Common myeloid progenitor, CD34-positive (primary cell): ENCODE data around the gene IFITM10.

Source experiments
- CTCF ChIA-PET: fragments of 350-600 bp; sonication (Branson Sonifier 250); formaldehyde crosslinking; loops from one replicate; lab custom pipeline; 2021; ENCODE audit warnings: antibody characterized with exemption; lab: Charles Lee
- POLR2A ChIA-PET: fragments of 350-600 bp; sonication (Branson Sonifier 250); formaldehyde crosslinking; loops from one replicate; lab custom pipeline; 2021; ENCODE audit warnings: antibody characterized with exemption; lab: Charles Lee
- DNase-seq, 3 donors: peaks; one replicate each; pipeline versions ENCODE4 v3.0.0 to v3.0.0-alpha.2; 2013
- H3K27ac ChIP-seq, 2 experiments: 1 replicate in 1 of 2; 2 replicates in 1 of 2; pipeline ENCODE4 v1.7.0; 2013; ENCODE audit warnings: inconsistent platforms in 2 of 2, low read length in 2 of 2, mild to moderate bottlenecking in 2 of 2, low read depth in 1 of 2, moderate library complexity in 1 of 2; ENCODE audit not compliant: severe bottlenecking in 2 of 2, insufficient read depth in 1 of 2, poor library complexity in 1 of 2
- H3K27me3 ChIP-seq, 5 experiments: replicated peaks in 2 of 5; 1 replicate in 3 of 5; 2 replicates in 2 of 5; pipeline versions ENCODE4 v1.6.1 to v1.7.0; 2013; ENCODE audit warnings: low read length in 4 of 5, mild to moderate bottlenecking in 2 of 5, moderate library complexity in 2 of 5, inconsistent platforms in 1 of 5; ENCODE audit not compliant: insufficient read depth in 5 of 5, control insufficient read depth in 4 of 5
- H3K36me3 ChIP-seq, 4 experiments: 1 replicate in 2 of 4; 2 replicates in 2 of 4; pipeline versions ENCODE4 v1.6.1 to v1.7.0; 2013; ENCODE audit warnings: low read length in 3 of 4, control low read depth in 1 of 4, mild to moderate bottlenecking in 1 of 4; ENCODE audit not compliant: control insufficient read depth in 4 of 4, insufficient read depth in 4 of 4
- H3K4me1 ChIP-seq, 4 experiments: 1 replicate in 3 of 4; 2 replicates in 1 of 4; pipeline versions ENCODE4 v1.6.1 to v1.7.1; 2013; ENCODE audit warnings: low read length in 3 of 4, mild to moderate bottlenecking in 3 of 4, control low read depth in 1 of 4, inconsistent platforms in 1 of 4, moderate library complexity in 1 of 4; ENCODE audit not compliant: control insufficient read depth in 4 of 4, insufficient read depth in 4 of 4; ENCODE audit errors: control extremely low read depth in 1 of 4
- H3K4me3 ChIP-seq, 7 experiments: 1 replicate in 4 of 7; 2 replicates in 3 of 7; pipeline versions ENCODE4 v1.5.1 to v1.7.0; 2013; ENCODE audit warnings: mild to moderate bottlenecking in 7 of 7, low read length in 6 of 7, moderate library complexity in 6 of 7, inconsistent platforms in 2 of 7, low read depth in 2 of 7, control low read depth in 1 of 7; ENCODE audit not compliant: insufficient read depth in 4 of 7, control insufficient read depth in 1 of 7; ENCODE audit errors: extremely low read depth in 1 of 7
- H3K9me3 ChIP-seq, 5 experiments: 1 replicate in 4 of 5; 2 replicates in 1 of 5; pipeline versions ENCODE4 v1.6.1 to v1.7.1; 2013; ENCODE audit warnings: low read length in 4 of 5, mild to moderate bottlenecking in 2 of 5, inconsistent platforms in 1 of 5, low read depth in 1 of 5, moderate library complexity in 1 of 5; ENCODE audit not compliant: control insufficient read depth in 4 of 5, insufficient read depth in 2 of 5; ENCODE audit errors: control extremely low read depth in 1 of 5
- WGBS: methylation state at CpG from one replicate; pipeline ENCODE4 v1.1.5; 2013; ENCODE audit not compliant: insufficient coverage; 5-methylcytosine and 5-hydroxymethylcytosine counted together

IFITM10 gene

GRCh38 chr11:1776944-1777715 lies 26.7 kb upstream of the IFITM10 start:
- peaks cover under 1 to 69% (median 39%) of the 10 kb centered on the region in 4 experiments for H3K4me1 ChIP-seq
- ChIA-PET POLR2A (no interaction called here), CTCF (interaction anchor here (0.6 to 1.5 kb wide), 3 partner anchors 48 to 126 kb away, joined by 3 to 5 read pairs (median 4); no protein-coding TSS in a partner anchor)
- peaks cover 0 to 4% (median 2%) of the 10 kb centered on the region in 5 experiments for H3K9me3 ChIP-seq
- no peak overlapping the region for H3K4me3 ChIP-seq
- no peaks in the 10 kb centered on the region for H3K36me3 ChIP-seq
- no peak for DNase-seq
- no peak overlapping the region for H3K27ac ChIP-seq
- WGBS = 100% methylated on average over 5 of the region's 5 CpGs
- H3K27me3 ChIP-seq = no peaks in the 10 kb centered on the region

GRCh38 chr11:1776331-1776851 lies 26.0 kb upstream of the IFITM10 start:
- ChIA-PET CTCF (interaction anchor here (1.3 to 1.5 kb wide), 2 partner anchors 49 to 84 kb away, joined by 4 to 5 read pairs; no protein-coding TSS in a partner anchor), POLR2A (no interaction called here)
- WGBS = 99% methylated on average over 11 of the region's 11 CpGs
- Histone ChIP-seq H3K36me3 (no peaks in the 10 kb centered on the region), H3K9me3 (peaks cover 0 to 4% (median 2%) of the 10 kb centered on the region in 5 experiments), H3K4me1 (peaks cover 4 to 69% (median 40%) of the 10 kb centered on the region in 4 experiments), H3K4me3 (no peak overlapping the region), H3K27ac (no peak overlapping the region), H3K27me3 (no peaks in the 10 kb centered on the region)
- DNase-seq = no peak

- Histone ChIP-seq H3K36me3 (no peaks in the 10 kb centered on the region), H3K4me1 (peaks cover 4 to 56% (median 30%) of the 10 kb centered on the region in 4 experiments), H3K9me3 (peaks cover 0 to 4% (median 2%) of the 10 kb centered on the region in 5 experiments), H3K27ac (no peak overlapping the region), H3K27me3 (no peaks in the 10 kb centered on the region), H3K4me3 (no peak overlapping the region)
- POLR2A ChIA-PET = no interaction called here
- CTCF ChIA-PET = interaction anchor here (0.9 kb wide), 1 partner anchor 33 kb away, joined by 3 read pairs; no protein-coding TSS in a partner anchor
- WGBS = 93% methylated on average over 11 of the region's 12 CpGs
- DNase-seq = no peak
Observed at GRCh38 chr11:1774886-1775285, 24.5 kb upstream of the IFITM10 start.

GRCh38 chr11:1773994-1774550 lies 23.7 kb upstream of the IFITM10 start:
- H3K27ac ChIP-seq = no peak overlapping the region
- ChIA-PET CTCF (interaction anchor here (0.9 to 1.8 kb wide), 4 partner anchors 17 to 34 kb away, joined by 3 to 7 read pairs (median 4); no protein-coding TSS in a partner anchor), POLR2A (interaction anchor here (0.7 kb wide), 1 partner anchor 16 kb away, joined by 3 read pairs; no protein-coding TSS in a partner anchor)
- no peaks in the 10 kb centered on the region for H3K27me3 ChIP-seq
- no peaks in the 10 kb centered on the region for H3K36me3 ChIP-seq
- no peak for DNase-seq
- no peak overlapping the region for H3K4me3 ChIP-seq
- 97% methylated on average over 11 of the region's 11 CpGs for WGBS
- H3K9me3 ChIP-seq = peaks cover 0 to 4% (median 2%) of the 10 kb centered on the region in 5 experiments
- H3K4me1 ChIP-seq = peaks cover 4 to 48% (median 30%) of the 10 kb centered on the region in 4 experiments

GRCh38 chr11:1773131-1773993 lies 23.0 kb upstream of the IFITM10 start:
- peaks cover 4 to 41% (median 30%) of the 10 kb centered on the region in 4 experiments for H3K4me1 ChIP-seq
- CTCF ChIA-PET = interaction anchor here (0.7 to 1.8 kb wide), 10 partner anchors 16 to 159 kb away, joined by 3 to 7 read pairs (median 4); no protein-coding TSS in a partner anchor
- POLR2A ChIA-PET = interaction anchor here (0.6 to 1.0 kb wide), 3 partner anchors 11 to 22 kb away, joined by 3 read pairs; no protein-coding TSS in a partner anchor
- DNase-seq = no peak
- H3K27me3 ChIP-seq = no peaks in the 10 kb centered on the region
- H3K9me3 ChIP-seq = peaks cover 0 to 4% (median 2%) of the 10 kb centered on the region in 5 experiments
- H3K27ac ChIP-seq = no peak overlapping the region
- no peaks in the 10 kb centered on the region for H3K36me3 ChIP-seq
- WGBS = 89% methylated on average over 7 of the region's 10 CpGs
- no peak overlapping the region for H3K4me3 ChIP-seq
